HFFc6 (cell line): ENCODE results near the gene MYNN. TPM values are rescaled to one million over a fixed set of nuclear protein-coding genes. Genes with fewer than 3 reads are reported as not detected.

Experiments
- DNase-seq: peaks from one replicate; pipeline ENCODE4 v3.0.0-alpha.2; 2018
- H3K27ac Mint-ChIP-seq: 2 replicates; pipeline ENCODE4 v1.8.0; 2020; ENCODE audit warnings: mild to moderate bottlenecking, mixed read lengths
- H3K27me3 Mint-ChIP-seq: 2 replicates; pipeline ENCODE4 v1.8.0; 2021; ENCODE audit warnings: mild to moderate bottlenecking, moderate library complexity, mixed read lengths; ENCODE audit not compliant: insufficient read depth
- H3K36me3 Mint-ChIP-seq: 2 replicates; pipeline ENCODE4 v1.8.0; 2021; ENCODE audit warnings: low read depth, mixed read lengths
- H3K4me1 Mint-ChIP-seq: 2 replicates; pipeline ENCODE4 v1.8.0; 2020; ENCODE audit warnings: low read depth, mixed read lengths
- H3K4me3 Mint-ChIP-seq: 2 replicates; pipeline ENCODE4 v1.8.0; 2020; ENCODE audit warnings: mild to moderate bottlenecking, moderate library complexity, mixed read lengths
- H3K9me3 Mint-ChIP-seq: 2 replicates; pipeline ENCODE4 v1.8.0; 2020; ENCODE audit warnings: mild to moderate bottlenecking, mixed read lengths
- CTCF ChIP-seq: fragments of 200-600 bp; sonication (generic); IDR thresholded peaks from 2 replicates; pipeline ENCODE4 v1.5.0; 2021; ENCODE audit warnings: antibody characterized with exemption, mild to moderate bottlenecking
- total RNA-seq, 6 experiments: library from RNA; stranded (reverse); fragmentation: NEBNext Ultra II Directional; extraction: Animal tissue kit (Norgen Biotek cat#: 25700); gene quantifications; 2 replicates in 1 of 6; 3 replicates in 5 of 6; pipeline ENCODE4 v1.2.3, GENCODE V29; 2021

MYNN gene
- total RNA-seq, 6 experiments from 2014 or later, result 10.9 to 13.8 (median 11.7) TPM

GRCh38 chr3:169790687-169791429 is 17.7 kb downstream of the MYNN start:
- no peak for TF ChIP-seq CTCF
- H3K9me3 Mint-ChIP-seq, result no peaks in the 10 kb centered on the region
- peaks cover 35% of the 10 kb centered on the region for H3K36me3 Mint-ChIP-seq
- H3K4me3 Mint-ChIP-seq, result no peak overlapping the region
- no peak for DNase-seq
- H3K27me3 Mint-ChIP-seq, result no peaks in the 10 kb centered on the region; the same call in 1 of the 2 replicates
- H3K27ac Mint-ChIP-seq, result peak overlapping the region; percentile 5
- peaks cover 16% of the 10 kb centered on the region for H3K4me1 Mint-ChIP-seq

DNA sequence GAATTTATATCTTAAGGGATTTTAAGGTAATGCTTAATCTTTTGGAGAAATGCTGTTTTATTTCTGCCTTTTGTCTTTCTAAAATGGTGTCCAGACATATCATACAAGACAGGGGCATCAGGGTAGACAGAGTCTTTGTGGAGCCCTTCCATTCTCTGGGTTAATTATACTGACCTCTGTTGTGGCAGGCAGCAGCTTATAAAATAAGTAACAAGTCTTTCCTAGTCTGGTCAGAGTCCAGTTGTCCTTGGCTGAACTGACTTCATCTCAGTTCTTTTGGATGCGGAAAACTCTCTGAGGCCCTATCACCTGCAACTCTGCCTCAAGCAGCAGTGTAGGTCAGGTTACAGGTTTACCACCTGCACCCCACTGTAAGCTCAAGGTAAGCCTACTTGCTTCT is 19.2 kb downstream of the MYNN start:
- H3K9me3 Mint-ChIP-seq, result no peaks in the 10 kb centered on the region
- no peak for DNase-seq
- TF ChIP-seq CTCF, result no peak
- H3K36me3 Mint-ChIP-seq, result peaks cover 25% of the 10 kb centered on the region
- H3K27me3 Mint-ChIP-seq, result no peaks in the 10 kb centered on the region; the same call in 1 of the 2 replicates
- peaks cover 16% of the 10 kb centered on the region for H3K4me1 Mint-ChIP-seq
- no peak overlapping the region for H3K27ac Mint-ChIP-seq
- no peak overlapping the region for H3K4me3 Mint-ChIP-seq

DNA sequence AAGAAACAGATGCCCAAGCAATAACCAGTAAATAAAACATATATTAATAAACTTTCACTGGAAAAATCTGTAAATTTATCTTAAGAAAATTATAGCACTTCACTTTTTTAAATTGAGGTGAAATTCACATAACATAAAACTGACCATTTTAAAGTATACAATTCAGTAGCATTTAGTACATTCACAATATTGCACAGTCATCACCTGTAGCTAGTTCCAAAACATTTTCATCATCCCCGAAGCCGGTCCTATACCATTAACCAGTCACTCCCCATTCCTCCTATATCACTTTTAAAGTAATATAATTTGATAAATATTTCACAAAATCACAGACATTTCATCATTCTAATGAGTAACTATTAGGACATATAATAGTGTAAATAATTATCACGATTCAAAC is 31.5 kb downstream of the MYNN start:
- Mint-ChIP-seq H3K27me3 (no peaks in the 10 kb centered on the region; the same call in 1 of the 2 replicates), H3K36me3 (no peaks in the 10 kb centered on the region), H3K9me3 (no peaks in the 10 kb centered on the region), H3K4me1 (peaks cover 6% of the 10 kb centered on the region; the same call in 1 of the 2 replicates), H3K27ac (no peak overlapping the region), H3K4me3 (no peak overlapping the region)
- no peak for DNase-seq
- no peak for TF ChIP-seq CTCF

DNA sequence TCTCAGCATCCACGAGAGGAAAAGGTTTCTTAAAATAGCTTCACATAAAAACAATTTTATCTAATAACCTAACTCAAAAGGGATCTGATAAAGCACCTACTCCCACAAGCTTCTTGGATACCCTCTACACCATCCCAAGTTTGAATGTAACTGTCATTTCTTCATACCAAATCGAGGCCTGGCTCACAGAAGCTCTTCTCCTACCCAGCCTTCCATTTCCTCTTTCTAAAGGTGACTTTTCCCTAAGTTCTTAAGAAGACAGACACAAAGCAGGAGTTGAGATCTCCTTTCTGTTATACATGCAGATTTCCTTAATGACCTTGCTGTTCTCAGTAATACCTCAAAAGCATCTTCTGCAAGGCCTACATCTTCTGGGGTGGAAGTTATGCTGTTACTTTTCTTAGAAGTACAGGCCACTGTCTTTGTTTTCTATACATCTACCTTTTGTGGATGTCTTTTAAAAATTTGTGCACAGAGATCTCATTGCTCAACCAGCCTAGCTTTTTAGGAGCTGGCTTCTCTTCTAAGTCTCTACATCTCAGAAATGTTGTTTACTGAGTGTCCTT is 36.1 kb downstream of the MYNN start:
- DNase-seq, result no peak
- H3K36me3 Mint-ChIP-seq, result no peaks in the 10 kb centered on the region
- H3K4me1 Mint-ChIP-seq, result peaks cover 30% of the 10 kb centered on the region
- H3K9me3 Mint-ChIP-seq, result no peaks in the 10 kb centered on the region; the same call in 1 of the 2 replicates
- H3K4me3 Mint-ChIP-seq, result no peak overlapping the region
- no peak overlapping the region for H3K27ac Mint-ChIP-seq
- no peaks in the 10 kb centered on the region for H3K27me3 Mint-ChIP-seq
- TF ChIP-seq CTCF, result no peak

GRCh38 chr3:169811631-169812331 is 38.6 kb downstream of the MYNN start:
- peak; percentile 60 for DNase-seq
- peaks cover 13% of the 10 kb centered on the region for H3K36me3 Mint-ChIP-seq
- peaks cover 2% of the 10 kb centered on the region; the same call in 1 of the 2 replicates for H3K27me3 Mint-ChIP-seq
- peaks cover 15% of the 10 kb centered on the region for H3K9me3 Mint-ChIP-seq
- H3K27ac Mint-ChIP-seq, result peak overlapping the region; percentile 82
- peaks cover 30% of the 10 kb centered on the region for H3K4me1 Mint-ChIP-seq
- peak overlapping the region; percentile 87 for H3K4me3 Mint-ChIP-seq
- TF ChIP-seq CTCF, result no peak
